K562 (cell line): ENCODE results near the gene SLC25A26. TPM values are rescaled to one million over a fixed set of nuclear protein-coding genes. Genes with fewer than 3 reads are reported as not detected.

Source experiments
- ATAC-seq: fragments of 200-7000 bp; cut with Tn5 transposase; 3 replicates; pipeline ENCODE4 v1.9.1; 2020; ENCODE audit warnings: moderate library complexity
- BruUV-seq: library from RNA; stranded (reverse); fragments of 400-500 nt; replicated peaks from 2 replicates; lab custom pipeline; 2021; lab: Mats Ljungman, UMichigan
- CTCF ChIA-PET: fragments of 300-600 bp; formaldehyde crosslinking; extraction: SDS; loops from one replicate; lab custom pipeline; 2021; ENCODE audit warnings: low intra/inter-chr PET ratio; lab: Yijun Ruan, JAX
- POLR2A ChIA-PET: fragments of 300-600, 350-650 bp; sonication (Branson Sonifier 250); formaldehyde crosslinking; extraction: SDS; loops from one replicate; lab custom pipeline; 2021; ENCODE audit warnings: antibody characterized with exemption, inconsistent platforms; lab: Yijun Ruan, JAX
- DNase-seq, 4 experiments: peaks; one replicate each; pipeline versions ENCODE4 v3.0.0 to v3.0.0-alpha.2; 2011 to 2018; ENCODE audit warnings: low spot score in 3 of 4, mixed read lengths in 3 of 4; ENCODE audit errors: extremely low read depth in 1 of 4
- FAIRE-seq: peaks from 2 replicates; lab custom pipeline; 2011; peaks lifted over from hg19 to GRCh38; lab: Jason Lieb, UNC
- H2AFZ ChIP-seq: 2 replicates; pipeline ENCODE4 v1.6.0; 2011; ENCODE audit warnings: low read depth, low read length, control low read depth, inconsistent platforms
- H3K27ac ChIP-seq: fragments of 200-600 bp; 3 replicates; pipeline ENCODE4 v1.8.0; 2011; ENCODE audit warnings: low read depth, mild to moderate bottlenecking, control low read depth, inconsistent platforms, low read length, moderate library complexity, mixed read lengths; ENCODE audit errors: extremely low read depth
- H3K27me3 ChIP-seq, 2 experiments: fragments of 300-600 bp in 1 of 2; 2 replicates in 1 of 2; 3 replicates in 1 of 2; pipeline versions ENCODE4 v1.6.0 to v1.8.0; 2011; ENCODE audit warnings: inconsistent platforms in 2 of 2, low read length in 2 of 2, mild to moderate bottlenecking in 1 of 2, mixed read lengths in 1 of 2, moderate library complexity in 1 of 2; ENCODE audit not compliant: control insufficient read depth in 2 of 2, insufficient read depth in 2 of 2
- H3K36me3 ChIP-seq: fragments of 300-600 bp; 3 replicates; pipeline ENCODE4 v1.8.0; 2011; ENCODE audit warnings: mild to moderate bottlenecking, low read length, inconsistent platforms; ENCODE audit not compliant: control insufficient read depth, insufficient read depth
- H3K4me1 ChIP-seq, 2 experiments: fragments of 200-600 bp in 1 of 2; replicated peaks in 1 of 2; 2 replicates in 1 of 2; 3 replicates in 1 of 2; pipeline versions ENCODE4 v1.5.1 to v1.8.0; 2011; ENCODE audit warnings: inconsistent platforms in 2 of 2, low read length in 2 of 2, mild to moderate bottlenecking in 1 of 2, mixed read lengths in 1 of 2, moderate library complexity in 1 of 2; ENCODE audit not compliant: control insufficient read depth in 2 of 2, insufficient read depth in 2 of 2
- H3K4me2 ChIP-seq: 2 replicates; pipeline ENCODE4 v1.6.1; 2011; ENCODE audit warnings: low read length, control low read depth, inconsistent platforms, mixed read lengths; ENCODE audit not compliant: insufficient read depth
- H3K4me3 ChIP-seq: fragments of 200-600 bp; sonication (generic), shearing (Covaris generic); 2 replicates; pipeline ENCODE4 v1.5.1; 2016; ENCODE audit warnings: control low read depth, inconsistent platforms
- H3K79me2 ChIP-seq: fragments of 200-600 bp; 3 replicates; pipeline ENCODE4 v1.8.0; 2011; ENCODE audit warnings: low read length, inconsistent platforms; ENCODE audit not compliant: control insufficient read depth, insufficient read depth
- H3K9ac ChIP-seq, 2 experiments: 2 replicates each; pipeline versions ENCODE4 v1.6.0 to v1.6.1; 2011; ENCODE audit warnings: low read depth in 2 of 2, low read length in 2 of 2, control low read depth in 1 of 2, inconsistent platforms in 1 of 2, mild to moderate bottlenecking in 1 of 2, mixed read lengths in 1 of 2; ENCODE audit not compliant: insufficient read depth in 1 of 2
- H3K9me1 ChIP-seq: one replicate; pipeline ENCODE4 v1.6.0; 2011; ENCODE audit warnings: inconsistent platforms, mild to moderate bottlenecking, low read length, moderate library complexity; ENCODE audit not compliant: control insufficient read depth, insufficient read depth
- H3K9me3 ChIP-seq: replicated peaks from 2 replicates; pipeline ENCODE4 v1.5.1; 2011; ENCODE audit warnings: low read depth, low read length, inconsistent platforms; ENCODE audit not compliant: control insufficient read depth, insufficient read depth
- H4K20me1 ChIP-seq: replicated peaks from 2 replicates; pipeline ENCODE4 v1.6.1; 2011; ENCODE audit warnings: low read length, inconsistent platforms, mixed read lengths; ENCODE audit not compliant: control insufficient read depth, insufficient read depth
- ATF2 ChIP-seq: sonication (generic); formaldehyde crosslinking; IDR thresholded peaks from 2 replicates; pipeline ENCODE4 v1.8.1; 2022; ENCODE audit warnings: missing genetic modification reagents
- BRCA1 ChIP-seq, 2 experiments: fragments of 450-650 bp in 1 of 2; sonication (generic) in 1 of 2; formaldehyde crosslinking in 1 of 2; IDR thresholded peaks; 2 replicates each; pipeline versions ENCODE4 v1.5.0 to v1.6.1; 2017 to 2020; ENCODE audit warnings: mild to moderate bottlenecking in 1 of 2, missing genetic modification reagents in 1 of 2
- EGR1 ChIP-seq: fragments of 450-650 bp; conservative IDR thresholded peaks from 2 replicates; pipeline ENCODE4 v1.6.1; 2017; ENCODE audit warnings: mild to moderate bottlenecking
- ETV6 ChIP-seq, 3 experiments: fragments of 150-350 bp in 1 of 3; sonication (generic) in 1 of 3; formaldehyde crosslinking in 1 of 3; IDR thresholded peaks; 2 replicates each; pipeline versions ENCODE4 v1.6.1 to v1.8.0; 2014 to 2022; ENCODE audit warnings: borderline replicate concordance in 2 of 3, low read depth in 2 of 3, antibody characterized with exemption in 1 of 3, low read length in 1 of 3, mild to moderate bottlenecking in 1 of 3, missing genetic modification reagents in 1 of 3
- MAZ ChIP-seq, 2 experiments: fragments of 450-650 bp in 1 of 2; sonication (generic) in 1 of 2; formaldehyde crosslinking; IDR thresholded peaks in 1 of 2; conservative IDR thresholded peaks in 1 of 2; 2 replicates each; pipeline versions ENCODE4 v1.4.0 to v1.5.0; 2020; ENCODE audit warnings: mild to moderate bottlenecking in 1 of 2, missing genetic modification reagents in 1 of 2
- MBD1 ChIP-seq: fragments of 250-450 bp; sonication (Bioruptor Pico); IDR thresholded peaks from 2 replicates; pipeline ENCODE4 v1.8.0; 2022; ENCODE audit warnings: inconsistent platforms
- ZNF707 ChIP-seq: fragments of 250-450 bp; sonication (Bioruptor Pico); conservative IDR thresholded peaks from 2 replicates; pipeline ENCODE4 v1.8.0; 2022; ENCODE audit warnings: inconsistent platforms, mild to moderate bottlenecking, moderate library complexity
- WGBS: fragments of 100-300 bp; shearing (Covaris generic); methylation state at CpG from one replicate; pipeline ENCODE4 v1.1.6; 2016; ENCODE audit warnings: low coverage, mixed read lengths; ENCODE audit not compliant: insufficient coverage; ENCODE audit errors: missing lambda C conversion rate; 5-methylcytosine and 5-hydroxymethylcytosine counted together
- in situ Hi-C: fragments of 300-500 bp; cut with MboI; formaldehyde crosslinking; loops from 4 replicates; pipeline ENCODE4 v1.15.0; 2018; ENCODE audit warnings: inconsistent platforms, mixed read lengths
- intact Hi-C: fragments of 100-400 bp; cut with micrococcal nuclease; formaldehyde crosslinking; loops from 2 replicates; pipeline ENCODE4 v1.14.2; 2022
- polyA plus RNA-seq, 8 experiments: library from polyadenylated mRNA; depleted of rRNA in 4 of 8; stranded (reverse) in 5 of 8; unstranded in 3 of 8; fragments of >200 nt; fragmentation: Nextera tagmentation in 2 of 8; fragmentation: Illumina TruSeq in 1 of 8; extraction: Ambion mirVana in 2 of 8; extraction: Trizol in 1 of 8; gene quantifications; 2 replicates each; pipeline versions ENCODE4 v1.2.1 to v1.2.3, GENCODE V29; 2011 to 2014; ENCODE audit warnings: inconsistent platforms in 1 of 8, missing spikeins in 1 of 8
- total RNA-seq, 7 experiments: library from RNA; depleted of rRNA in 6 of 7; stranded (reverse); fragments of >200 nt in 6 of 7; fragmentation: Illumina TruSeq in 2 of 7; extraction: Trizol in 2 of 7; gene quantifications; 2 replicates each; pipeline versions ENCODE4 v1.2.1 to v1.2.3, GENCODE V29; 2011 to 2021; ENCODE audit warnings: low replicate concordance in 1 of 7

The SLC25A26 gene
- total and polyA plus RNA-seq, 9 of the 15 experiments (the other 6 are each of a cell fraction or from before 2014, with no cell fraction given) = 7.2 to 29.1 (median 12.6) TPM

GRCh38 chr3:66299891-66300290 is 79.1 kb downstream of the SLC25A26 start:
- H3K36me3 ChIP-seq = no peaks in the 10 kb centered on the region
- no peak overlapping the region for H3K27ac ChIP-seq
- H3K9me1 ChIP-seq = no peaks in the 10 kb centered on the region
- H3K4me2 ChIP-seq = no peak overlapping the region
- no peaks in the 10 kb centered on the region for H3K27me3 ChIP-seq
- H4K20me1 ChIP-seq = no peaks in the 10 kb centered on the region
- H2AFZ ChIP-seq = no peak overlapping the region
- BruUV-seq = no TSS peak
- no peaks in the 10 kb centered on the region for H3K9me3 ChIP-seq
- 43% methylated on average over 4 of the region's 4 CpGs for WGBS
- no peak overlapping the region for H3K4me3 ChIP-seq
- POLR2A ChIA-PET = no interaction called here
- in situ Hi-C loops (no loop called here), intact Hi-C loops (no loop called here)
- FAIRE-seq (no peak), ATAC-seq (no peak), DNase-seq (no peak)
- H3K9ac ChIP-seq = no peak overlapping the region
- TF ChIP-seq ATF2 (CRISPR knock-in tag) (no peak), ZNF707 (CRISPR knock-in tag) (no peak), EGR1 (no peak), MAZ (CRISPR knock-in tag; conservative IDR thresholded peaks at IDR 0.05 in 1 of 2, IDR thresholded peaks at IDR 0.05 in 1 of 2) (no peak), ETV6 (IDR thresholded peaks at IDR 0.05; ENCODE audit: borderline replicate concordance in 1 of 2, low read depth in 2 of 2, low read length in 1 of 2) (no peak), ETV6 (CRISPR knock-in tag; IDR thresholded peaks at IDR 0.05; ENCODE audit: borderline replicate concordance) (no peak), MBD1 (CRISPR knock-in tag) (no peak), BRCA1 (IDR thresholded peaks at IDR 0.05) (no peak), BRCA1 (CRISPR knock-in tag; IDR thresholded peaks at IDR 0.05) (no peak)
- CTCF ChIA-PET = no interaction called here
- no peaks in the 10 kb centered on the region; a peak in 1 of 5 replicates for H3K4me1 ChIP-seq
- H3K79me2 ChIP-seq = no peaks in the 10 kb centered on the region
